Measurements from ENCODE around the gene CAD.

DNA sequence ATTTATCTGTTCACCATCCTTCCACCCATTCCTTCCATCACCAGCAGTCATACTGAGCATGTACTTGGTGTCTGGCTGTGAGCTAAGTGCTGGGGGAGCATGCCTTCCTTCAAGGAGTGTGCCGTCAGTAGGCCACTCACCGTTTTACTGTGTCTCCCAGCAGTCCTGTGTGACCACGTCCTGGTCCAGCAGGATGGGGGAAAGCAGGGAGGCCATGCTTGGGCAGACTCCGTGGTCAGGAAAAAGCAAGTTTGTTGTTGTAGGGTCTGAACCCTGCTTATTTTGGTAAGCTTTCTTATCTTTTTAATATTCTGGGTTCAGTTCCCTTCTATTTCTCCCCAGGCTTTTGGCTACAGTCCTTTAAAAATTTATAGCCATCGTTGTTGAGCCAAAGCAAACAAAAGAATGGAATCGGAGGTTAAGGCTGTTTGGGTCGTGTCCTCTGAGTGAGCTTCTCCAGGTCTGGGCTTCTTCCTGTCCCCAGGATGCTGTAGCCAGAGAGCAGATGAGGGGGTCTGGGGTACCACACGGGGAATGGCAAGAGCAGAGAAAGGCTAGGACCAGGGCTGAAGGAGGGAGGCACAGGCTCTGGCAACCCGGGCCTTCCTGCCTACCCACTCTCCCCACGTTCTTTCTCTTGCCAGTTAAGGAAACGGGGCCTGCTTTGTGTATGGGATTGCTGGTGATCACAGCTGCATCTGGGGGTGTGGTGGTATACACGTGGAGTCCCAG lies 32.2 kb downstream of the CAD start:
- TF ChIP-seq, protein P1, sequence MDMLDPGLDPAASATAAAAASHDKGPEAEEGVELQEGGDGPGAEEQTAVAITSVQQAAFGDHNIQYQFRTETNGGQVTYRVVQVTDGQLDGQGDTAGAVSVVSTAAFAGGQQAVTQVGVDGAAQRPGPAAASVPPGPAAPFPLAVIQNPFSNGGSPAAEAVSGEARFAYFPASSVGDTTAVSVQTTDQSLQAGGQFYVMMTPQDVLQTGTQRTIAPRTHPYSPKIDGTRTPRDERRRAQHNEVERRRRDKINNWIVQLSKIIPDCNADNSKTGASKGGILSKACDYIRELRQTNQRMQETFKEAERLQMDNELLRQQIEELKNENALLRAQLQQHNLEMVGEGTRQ (IDR thresholded peaks at IDR 0.05), result no peak
- TF ChIP-seq, protein P2, sequence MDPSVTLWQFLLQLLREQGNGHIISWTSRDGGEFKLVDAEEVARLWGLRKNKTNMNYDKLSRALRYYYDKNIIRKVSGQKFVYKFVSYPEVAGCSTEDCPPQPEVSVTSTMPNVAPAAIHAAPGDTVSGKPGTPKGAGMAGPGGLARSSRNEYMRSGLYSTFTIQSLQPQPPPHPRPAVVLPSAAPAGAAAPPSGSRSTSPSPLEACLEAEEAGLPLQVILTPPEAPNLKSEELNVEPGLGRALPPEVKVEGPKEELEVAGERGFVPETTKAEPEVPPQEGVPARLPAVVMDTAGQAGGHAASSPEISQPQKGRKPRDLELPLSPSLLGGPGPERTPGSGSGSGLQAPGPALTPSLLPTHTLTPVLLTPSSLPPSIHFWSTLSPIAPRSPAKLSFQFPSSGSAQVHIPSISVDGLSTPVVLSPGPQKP (IDR thresholded peaks at IDR 0.05; ENCODE audit: low read depth, low read length), result no peak
- TF ChIP-seq, protein P3, sequence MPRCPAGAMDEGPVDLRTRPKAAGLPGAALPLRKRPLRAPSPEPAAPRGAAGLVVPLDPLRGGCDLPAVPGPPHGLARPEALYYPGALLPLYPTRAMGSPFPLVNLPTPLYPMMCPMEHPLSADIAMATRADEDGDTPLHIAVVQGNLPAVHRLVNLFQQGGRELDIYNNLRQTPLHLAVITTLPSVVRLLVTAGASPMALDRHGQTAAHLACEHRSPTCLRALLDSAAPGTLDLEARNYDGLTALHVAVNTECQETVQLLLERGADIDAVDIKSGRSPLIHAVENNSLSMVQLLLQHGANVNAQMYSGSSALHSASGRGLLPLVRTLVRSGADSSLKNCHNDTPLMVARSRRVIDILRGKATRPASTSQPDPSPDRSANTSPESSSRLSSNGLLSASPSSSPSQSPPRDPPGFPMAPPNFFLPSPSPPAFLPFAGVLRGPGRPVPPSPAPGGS (IDR thresholded peaks at IDR 0.05), result no peak
- TF ChIP-seq CEBPB (IDR thresholded peaks at IDR 0.05) (no peak), RCOR1 (IDR thresholded peaks at IDR 0.05; ENCODE audit: low read depth, low read length) (no peak), POLR2A (IDR thresholded peaks at IDR 0.05; ENCODE audit: low read length) (no peak), SMC3 (IDR thresholded peaks at IDR 0.05) (no peak), RARB (CRISPR knock-in tag; IDR thresholded peaks at IDR 0.05) (no peak), EHMT2 (IDR thresholded peaks at IDR 0.05; ENCODE audit: low read depth) (no peak), RAD21 (conservative IDR thresholded peaks at IDR 0.05 in 1 of 2, IDR thresholded peaks at IDR 0.05 in 1 of 2) (no peak)
- TF ChIP-seq, protein P4, sequence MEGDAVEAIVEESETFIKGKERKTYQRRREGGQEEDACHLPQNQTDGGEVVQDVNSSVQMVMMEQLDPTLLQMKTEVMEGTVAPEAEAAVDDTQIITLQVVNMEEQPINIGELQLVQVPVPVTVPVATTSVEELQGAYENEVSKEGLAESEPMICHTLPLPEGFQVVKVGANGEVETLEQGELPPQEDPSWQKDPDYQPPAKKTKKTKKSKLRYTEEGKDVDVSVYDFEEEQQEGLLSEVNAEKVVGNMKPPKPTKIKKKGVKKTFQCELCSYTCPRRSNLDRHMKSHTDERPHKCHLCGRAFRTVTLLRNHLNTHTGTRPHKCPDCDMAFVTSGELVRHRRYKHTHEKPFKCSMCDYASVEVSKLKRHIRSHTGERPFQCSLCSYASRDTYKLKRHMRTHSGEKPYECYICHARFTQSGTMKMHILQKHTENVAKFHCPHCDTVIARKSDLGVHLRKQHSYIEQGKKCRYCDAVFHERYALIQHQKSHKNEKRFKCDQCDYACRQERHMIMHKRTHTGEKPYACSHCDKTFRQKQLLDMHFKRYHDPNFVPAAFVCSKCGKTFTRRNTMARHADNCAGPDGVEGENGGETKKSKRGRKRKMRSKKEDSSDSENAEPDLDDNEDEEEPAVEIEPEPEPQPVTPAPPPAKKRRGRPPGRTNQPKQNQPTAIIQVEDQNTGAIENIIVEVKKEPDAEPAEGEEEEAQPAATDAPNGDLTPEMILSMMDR (IDR thresholded peaks at IDR 0.05), result no peak
- TF ChIP-seq, protein P5, sequence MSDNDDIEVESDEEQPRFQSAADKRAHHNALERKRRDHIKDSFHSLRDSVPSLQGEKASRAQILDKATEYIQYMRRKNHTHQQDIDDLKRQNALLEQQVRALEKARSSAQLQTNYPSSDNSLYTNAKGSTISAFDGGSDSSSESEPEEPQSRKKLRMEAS (IDR thresholded peaks at IDR 0.05), result no peak

Data from A549 (cell line).